HG03064 (cell line): ENCODE data around the gene AJM1.

Experiments
- ATAC-seq: cut with Tn5 transposase; IDR thresholded peaks from one replicate; pipeline ENCODE4 v1.9.1; 2021; ENCODE audit warnings: low read depth; ENCODE audit not compliant: unreplicated experiment

AJM1 gene

DNA sequence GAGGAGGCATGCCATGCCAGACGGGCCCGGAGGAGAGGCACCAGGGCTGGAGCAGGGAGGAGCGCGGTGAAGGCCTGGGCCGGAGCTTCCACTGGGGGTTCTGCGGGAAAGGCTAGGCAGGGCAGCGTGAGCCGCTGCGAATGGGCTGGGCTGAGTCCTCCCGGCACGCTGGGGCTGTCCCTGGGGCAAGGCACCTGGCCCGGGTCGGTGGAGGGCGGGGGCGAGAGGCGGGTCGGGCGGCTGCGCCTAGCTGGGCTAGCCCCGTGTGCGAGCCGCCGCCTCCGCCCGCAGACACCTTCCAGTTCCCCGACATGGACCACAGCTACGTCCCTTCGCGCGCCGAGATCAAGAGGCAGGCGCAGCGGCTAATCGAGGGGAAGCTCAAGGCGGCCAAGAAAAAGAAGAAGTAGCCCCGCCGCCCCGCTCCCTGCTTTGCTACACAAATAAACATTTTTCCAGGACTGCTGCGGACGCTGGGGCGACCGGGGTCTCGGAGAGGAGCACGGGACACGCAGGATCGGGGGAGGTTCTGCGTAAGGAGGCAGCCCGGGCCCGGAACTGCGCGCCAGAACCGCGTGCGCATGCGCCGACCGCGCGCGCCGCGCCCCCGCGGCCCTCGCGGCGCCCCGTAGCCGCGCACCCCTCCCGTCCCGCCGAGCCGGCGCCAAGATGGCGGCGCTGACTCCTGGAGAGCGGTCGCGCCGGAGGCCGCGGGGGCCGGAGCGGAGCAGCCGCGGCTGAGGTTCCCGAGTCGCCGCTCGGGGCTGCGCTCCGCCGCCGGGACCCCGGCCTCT is 34.8 kb upstream of the AJM1 start, which contains the start of gene RABL6:
Gene RABL6 (plus strand): TSS at position 668 of the 794 bp plus-strand sequence. CDS start 249 bp downstream, outside the sequence.
- ATAC-seq: peak; percentile 68

DNA sequence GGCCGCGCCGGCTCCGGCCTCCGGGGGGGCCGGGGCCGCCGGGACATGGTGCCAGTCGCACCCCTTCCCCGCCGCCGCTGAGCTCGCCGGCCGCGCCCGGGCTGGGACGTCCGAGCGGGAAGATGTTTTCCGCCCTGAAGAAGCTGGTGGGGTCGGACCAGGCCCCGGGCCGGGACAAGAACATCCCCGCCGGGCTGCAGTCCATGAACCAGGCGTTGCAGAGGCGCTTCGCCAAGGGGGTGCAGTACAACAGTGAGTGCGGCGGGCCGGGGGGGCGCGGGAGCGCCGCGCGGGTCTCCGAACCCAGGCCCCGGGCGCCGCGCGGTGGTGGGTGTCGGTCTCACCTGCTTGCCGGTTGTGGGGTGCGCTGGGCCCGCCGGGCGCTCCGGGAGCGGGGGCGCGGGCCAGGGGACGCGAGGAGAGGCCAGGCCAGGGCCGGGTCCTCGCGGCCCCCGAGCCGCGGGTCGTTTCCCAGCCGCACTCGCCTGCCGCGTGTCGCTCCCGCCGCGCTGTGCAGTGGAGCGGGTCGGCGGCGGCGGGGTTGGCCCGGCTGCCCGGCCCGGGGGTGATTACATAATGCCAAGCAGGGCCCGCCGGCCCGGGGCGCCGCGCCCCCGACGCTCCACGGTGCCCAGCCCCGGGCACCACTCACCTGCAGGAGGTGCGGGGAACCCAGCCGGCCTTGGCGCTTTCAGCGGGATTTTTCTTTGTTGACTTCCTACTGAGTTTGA is 34.0 kb upstream of the AJM1 start:
- peak; percentile 42 for ATAC-seq

DNA sequence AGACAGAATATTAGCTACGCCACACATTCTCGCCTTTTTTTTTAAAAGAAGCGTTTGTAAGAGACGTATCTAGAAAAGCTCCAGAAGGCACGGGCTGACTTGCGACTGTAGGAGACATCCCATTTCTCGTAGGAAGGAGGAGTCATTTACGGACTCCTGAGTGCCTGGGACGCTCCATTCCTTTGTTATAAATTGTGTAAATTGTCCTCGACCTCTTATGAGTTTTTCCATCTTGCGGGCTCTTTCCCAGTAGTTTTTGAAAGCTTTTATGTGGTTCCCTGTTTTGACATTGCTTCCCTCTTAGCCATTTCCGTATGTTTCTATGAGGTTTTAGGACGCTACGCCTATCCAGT is 33.5 kb upstream of the AJM1 start:
- ATAC-seq: no peak

DNA sequence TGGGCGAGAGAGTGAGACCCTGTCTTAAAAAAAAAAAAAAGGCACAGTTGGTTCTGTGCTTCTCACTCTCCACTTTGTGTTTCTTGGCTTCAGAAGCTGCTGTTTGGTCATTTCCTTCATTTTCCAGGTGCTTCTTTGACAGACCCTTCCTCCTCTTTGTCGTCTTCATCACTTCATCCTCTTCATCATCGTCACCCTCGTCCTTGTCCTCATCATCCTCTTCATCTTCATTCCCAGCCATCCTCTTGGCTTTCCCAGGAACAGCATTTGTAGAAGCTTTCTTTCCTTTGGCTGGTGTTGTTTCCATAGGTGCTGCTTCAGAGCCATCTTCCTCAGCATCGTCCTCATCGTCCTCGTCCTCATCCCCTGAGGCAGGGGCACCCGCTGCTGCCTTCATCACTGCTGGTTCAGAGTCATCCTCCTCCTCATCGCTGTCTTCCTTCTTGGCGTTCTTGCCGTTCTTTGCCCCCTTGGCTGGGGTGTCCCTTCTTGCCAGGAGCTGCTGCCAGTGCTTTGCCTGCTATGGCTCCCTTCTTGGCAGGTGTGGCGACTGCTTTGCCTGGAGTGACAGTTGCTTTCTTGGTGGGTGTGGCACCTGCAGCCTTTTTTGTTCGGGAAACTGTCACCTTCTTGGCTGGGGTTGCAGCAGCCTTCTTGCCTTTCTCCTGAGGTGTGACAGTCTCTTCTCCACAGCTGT is 27.4 kb upstream of the AJM1 start:
- no peak for ATAC-seq

- no peak for ATAC-seq
These were observed 26.9 kb upstream of the AJM1 start for GRCh38 chr9:136815422-136815782.

DNA sequence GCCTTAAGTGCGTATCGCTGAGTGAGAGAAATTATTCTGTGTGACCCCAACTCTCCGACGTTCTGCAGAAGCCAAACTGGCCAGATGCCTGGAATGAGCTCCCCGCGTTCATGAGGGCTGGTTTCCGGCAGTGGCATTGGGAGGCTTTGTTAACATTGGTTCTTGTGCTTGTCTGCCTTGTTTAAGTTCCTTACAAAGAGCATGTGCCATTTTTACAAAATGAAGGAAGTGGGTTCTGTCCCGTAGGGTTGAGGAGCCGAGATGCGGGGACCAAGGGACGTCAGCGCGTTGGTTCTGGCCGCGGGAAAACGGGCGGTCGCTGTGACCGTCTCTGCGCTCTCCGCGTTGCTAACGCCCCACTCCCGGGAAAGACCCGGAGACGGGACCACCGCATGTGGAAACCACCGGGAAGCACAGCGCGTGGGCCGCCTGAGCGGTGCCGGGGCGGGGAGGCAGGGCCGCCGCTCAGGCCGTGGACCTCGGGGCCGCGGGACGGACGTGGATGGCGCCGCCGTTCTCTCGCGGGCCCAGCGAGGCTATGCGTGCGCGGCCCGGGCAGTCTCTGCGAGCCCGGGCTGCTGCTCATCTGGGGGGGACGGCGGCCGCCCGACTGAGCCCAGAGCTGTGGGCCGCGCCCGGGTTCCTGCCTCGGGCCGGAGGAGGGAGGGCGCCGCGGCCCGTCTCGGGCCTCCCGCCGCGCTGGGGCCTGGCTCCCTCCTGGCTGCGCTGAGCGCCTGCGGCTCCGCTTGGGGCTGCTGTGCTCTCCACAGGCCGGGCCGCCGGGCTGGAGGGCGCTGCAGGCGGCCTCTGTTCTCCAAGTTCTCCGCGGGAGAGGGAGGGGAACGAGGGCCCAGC is 21.1 kb upstream of the AJM1 start:
- no peak for ATAC-seq

DNA sequence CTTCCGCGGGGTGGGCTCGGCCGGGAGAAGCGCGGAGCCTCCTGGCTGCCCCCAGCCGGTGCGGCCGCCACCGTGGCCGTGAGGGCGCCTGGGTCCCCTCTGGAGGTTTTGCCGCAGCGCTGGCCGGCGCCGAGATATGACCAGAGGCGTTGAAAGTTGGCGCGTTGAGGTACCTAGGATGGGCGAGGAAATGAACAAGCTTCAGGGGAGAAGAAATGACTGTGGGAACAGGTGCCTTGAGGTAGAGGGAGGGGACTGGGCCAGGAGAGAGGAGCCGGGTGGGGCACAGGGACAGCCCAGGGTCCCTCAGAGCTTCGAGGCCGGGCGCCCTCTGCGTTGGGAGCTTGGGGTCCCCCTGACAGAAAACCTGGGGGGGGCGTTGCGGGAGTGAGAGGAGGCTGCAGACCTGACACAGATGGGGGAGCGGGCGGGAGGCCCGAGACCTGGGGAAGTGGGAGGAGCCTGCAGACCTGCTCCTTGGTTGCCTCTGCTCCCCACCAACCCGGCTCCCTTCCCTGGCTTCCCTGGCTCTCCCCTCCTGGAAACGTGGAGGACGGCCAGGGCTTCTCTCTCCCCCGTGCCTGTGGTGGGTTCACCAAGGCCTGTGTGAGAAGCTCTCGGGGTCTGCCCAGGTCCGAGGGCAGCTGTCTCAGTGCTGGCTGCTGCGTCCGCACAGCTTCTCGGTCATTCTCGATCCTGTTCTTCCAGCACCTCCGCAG is 20.3 kb upstream of the AJM1 start:
- no peak for ATAC-seq

GRCh38 chr9:136823136-136824046 is 18.9 kb upstream of the AJM1 start:
- no peak for ATAC-seq

- no peak for ATAC-seq
These were observed 17.6 kb upstream of the AJM1 start for GRCh38 chr9:136824496-136825225.

- ATAC-seq: no peak
These were observed 16.7 kb upstream of the AJM1 start for GRCh38 chr9:136825295-136826187.

- no peak for ATAC-seq
These were observed 16.1 kb upstream of the AJM1 start for GRCh38 chr9:136826188-136826541.

- no peak for ATAC-seq
These were observed 15.3 kb upstream of the AJM1 start for GRCh38 chr9:136826703-136827582.

DNA sequence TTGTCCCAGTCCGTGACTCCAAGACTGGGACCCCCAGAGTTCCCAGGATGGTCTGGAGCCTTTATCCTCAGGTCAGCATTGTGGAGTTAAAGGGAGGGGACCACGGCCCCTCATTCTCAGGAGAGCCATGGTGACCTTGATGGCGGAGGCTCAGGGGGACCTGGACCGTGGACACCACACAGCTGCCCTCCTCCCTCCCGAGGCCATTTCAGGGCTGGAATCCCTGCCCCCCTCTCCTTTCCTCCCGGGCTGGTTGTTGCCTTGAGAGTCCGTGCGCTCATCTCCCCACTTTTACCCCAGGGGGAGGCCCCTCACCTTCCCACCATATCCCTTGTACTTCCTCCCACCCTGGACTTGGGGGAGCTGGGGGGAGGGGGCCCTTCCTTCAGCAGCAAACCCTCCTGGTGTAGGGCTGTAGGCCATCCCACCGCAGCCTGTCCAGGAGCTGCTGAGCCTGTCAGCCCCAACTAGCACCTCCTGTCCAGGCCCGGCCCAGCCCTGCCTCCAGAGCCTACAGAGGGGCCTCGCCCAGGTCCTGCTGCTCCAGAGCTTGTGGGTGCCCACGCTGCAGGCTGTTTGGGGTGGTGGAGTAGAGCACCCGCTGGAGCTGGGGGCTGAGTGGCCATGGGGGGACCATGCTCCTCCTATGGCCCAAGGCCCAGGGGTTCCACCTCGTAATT is 14.3 kb upstream of the AJM1 start:
- no peak for ATAC-seq

GRCh38 chr9:136828474-136829140 is 13.7 kb upstream of the AJM1 start:
- no peak for ATAC-seq

DNA sequence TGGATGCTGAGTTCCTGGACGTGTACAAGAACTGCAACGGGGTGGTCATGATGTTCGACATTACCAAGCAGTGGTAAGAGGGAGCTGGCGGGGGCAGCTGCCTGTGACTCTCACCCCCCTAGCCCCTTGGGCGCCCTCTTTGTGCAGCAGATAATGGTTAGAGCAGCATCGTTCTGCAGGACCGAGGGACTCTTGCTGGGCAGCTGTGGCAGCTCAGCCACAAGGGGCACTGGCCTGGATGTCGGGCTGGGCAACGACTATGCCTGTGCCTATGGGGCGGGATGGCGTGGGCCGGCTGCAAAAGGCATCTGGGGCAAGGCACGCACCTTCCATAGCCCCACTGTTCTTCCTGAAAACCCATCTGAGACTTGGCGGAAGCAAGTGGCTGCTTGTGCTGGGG is 12.9 kb upstream of the AJM1 start:
- ATAC-seq: no peak
